HG02884 (cell line): ENCODE results near the gene WDR90.
A peak's percentile ranks its signal among the peaks of the same experiment; 100 is the strongest.

Source experiments
- ATAC-seq: cut with Tn5 transposase; IDR thresholded peaks from one replicate; pipeline ENCODE4 v1.9.1; 2021; ENCODE audit warnings: mild to moderate bottlenecking, moderate library complexity; ENCODE audit not compliant: unreplicated experiment

WDR90 gene

DNA sequence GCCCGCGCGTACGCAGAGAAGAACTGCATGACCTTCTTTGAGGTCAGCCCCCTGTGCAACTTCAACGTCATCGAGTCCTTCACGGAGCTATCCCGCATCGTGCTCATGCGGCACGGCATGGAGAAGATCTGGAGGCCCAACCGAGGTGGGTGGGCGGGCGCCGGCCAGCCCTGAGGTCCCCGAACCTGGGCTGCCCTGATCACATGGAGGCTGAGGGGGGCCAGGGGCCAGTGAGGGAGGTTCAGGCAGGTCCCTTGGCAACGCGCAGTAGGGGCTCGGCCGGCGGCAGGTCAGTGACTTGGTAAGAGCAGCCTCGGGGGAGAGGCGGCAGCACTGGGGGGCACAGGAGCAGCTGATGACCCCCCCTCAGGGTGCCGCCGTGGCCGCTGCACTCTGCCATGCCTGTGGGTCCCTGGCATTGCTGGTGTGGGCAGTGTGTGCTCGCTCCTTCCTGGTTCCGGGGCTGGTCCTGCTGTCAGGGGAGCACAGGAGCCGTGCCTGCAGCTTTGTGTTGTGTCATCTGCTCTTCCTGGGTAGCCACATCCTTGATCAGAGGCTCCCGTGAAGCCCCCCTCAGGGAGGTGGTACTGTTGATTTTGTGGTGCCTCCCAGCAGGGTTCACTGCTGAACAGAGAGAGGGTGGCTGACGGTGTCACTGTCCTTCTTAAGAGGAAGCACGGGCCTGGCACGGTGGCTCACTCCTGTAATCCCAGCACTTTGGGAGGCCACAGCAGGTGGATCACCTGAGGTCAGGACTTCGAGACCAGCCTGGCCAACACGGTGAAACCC, 23.0 kb upstream of the WDR90 start:
- no peak for ATAC-seq

DNA sequence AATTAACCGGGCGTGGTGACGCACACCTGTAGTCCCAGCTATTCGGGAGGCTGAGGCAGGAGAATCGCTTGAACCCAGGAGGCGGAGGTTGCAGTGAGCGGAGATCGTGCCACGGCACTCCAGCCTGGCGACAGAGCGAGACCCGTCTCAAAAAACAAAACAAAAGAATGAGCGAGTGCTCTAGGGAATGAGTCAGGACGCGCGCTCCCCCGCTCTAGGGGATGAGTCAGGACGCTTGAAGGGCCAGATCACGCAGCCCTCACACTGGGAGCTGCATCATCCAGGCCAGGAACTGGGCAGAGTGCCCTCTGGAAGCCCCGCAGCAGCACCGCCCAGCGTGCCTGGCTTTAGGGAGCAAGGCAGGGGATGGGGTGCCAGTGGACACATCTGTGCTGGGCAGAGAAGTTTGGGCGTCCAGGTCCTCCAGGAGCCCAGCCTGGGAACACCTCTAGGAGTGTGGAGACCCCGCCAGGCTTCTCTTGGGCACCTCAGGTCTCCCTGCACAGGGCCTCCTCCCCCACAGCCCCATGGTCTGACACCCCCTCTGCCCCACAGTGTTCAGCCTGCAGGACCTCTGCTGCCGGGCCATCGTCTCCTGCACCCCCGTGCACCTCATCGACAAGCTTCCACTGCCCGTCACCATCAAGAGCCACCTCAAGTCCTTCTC, 22.2 kb upstream of the WDR90 start:
- no peak for ATAC-seq

DNA sequence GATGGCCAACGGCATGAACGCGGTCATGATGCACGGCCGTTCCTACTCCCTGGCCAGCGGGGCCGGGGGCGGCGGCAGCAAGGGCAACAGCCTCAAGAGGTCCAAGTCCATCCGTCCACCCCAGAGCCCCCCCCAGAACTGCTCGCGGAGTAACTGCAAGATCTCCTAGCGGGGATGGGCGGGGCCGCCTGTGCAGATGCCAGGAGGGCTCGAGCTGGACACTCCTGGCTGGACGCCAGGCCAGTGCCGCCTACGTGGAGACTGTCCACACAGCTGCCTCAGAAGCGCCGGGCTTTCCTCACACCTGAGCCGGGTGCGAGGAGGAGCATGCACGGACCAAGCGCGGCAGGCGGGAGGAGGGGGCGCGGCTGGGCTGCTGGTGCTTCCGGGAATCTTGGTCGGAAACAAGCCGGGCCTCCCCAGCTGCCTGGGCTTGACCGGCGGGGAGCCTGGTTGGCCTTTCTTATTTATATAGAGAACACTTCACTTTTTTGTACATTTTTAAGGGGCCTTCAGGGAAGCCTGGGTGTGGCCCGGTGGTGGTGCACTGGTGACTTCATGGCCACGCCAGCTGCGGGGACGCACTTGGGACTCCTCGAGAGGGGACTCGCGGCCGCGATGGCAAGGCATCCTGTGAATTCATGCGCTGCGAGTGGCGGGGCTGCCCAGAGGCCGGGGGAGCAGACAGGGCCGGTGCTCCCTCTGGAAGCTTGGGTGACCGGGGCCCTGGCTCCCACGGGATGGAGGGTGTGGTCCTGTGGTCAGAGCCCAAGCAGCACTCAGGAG, 21.5 kb upstream of the WDR90 start:
- no peak for ATAC-seq

DNA sequence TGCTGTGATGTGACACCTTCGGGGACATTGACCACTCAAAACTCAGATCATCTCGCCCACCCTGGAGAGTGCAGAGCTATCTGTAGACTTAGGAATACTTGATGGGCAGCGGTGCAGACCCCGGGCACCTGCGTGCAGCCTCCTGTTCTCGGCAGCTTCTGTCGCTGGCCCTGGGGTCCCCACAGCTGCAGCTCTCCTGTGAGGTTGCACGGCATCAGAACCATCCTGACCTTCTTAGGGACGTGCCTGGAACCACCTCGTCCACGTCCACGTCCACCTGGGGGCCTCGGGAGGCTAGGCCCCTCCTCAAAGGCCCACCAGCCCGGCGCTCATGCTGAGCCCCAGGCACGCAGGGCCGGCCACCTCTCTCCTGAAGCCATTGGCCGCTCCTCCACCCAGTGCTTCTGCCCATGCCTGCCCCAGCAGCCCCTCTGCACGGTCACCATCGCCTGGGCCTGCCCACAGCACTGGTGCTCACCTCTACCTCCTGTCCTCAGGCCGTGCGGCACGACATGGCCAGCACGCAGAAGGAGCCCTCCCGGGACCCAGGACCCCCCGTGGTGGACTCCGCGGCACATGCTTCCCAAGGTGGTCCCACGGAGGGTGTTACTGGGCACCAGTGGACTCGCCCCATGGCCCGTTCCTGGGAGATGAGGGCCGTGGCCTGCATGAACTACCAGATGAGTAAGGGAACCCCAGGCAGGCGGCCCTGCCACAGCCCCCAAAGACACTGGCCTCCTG, 20.7 kb upstream of the WDR90 start:
- no peak for ATAC-seq

DNA sequence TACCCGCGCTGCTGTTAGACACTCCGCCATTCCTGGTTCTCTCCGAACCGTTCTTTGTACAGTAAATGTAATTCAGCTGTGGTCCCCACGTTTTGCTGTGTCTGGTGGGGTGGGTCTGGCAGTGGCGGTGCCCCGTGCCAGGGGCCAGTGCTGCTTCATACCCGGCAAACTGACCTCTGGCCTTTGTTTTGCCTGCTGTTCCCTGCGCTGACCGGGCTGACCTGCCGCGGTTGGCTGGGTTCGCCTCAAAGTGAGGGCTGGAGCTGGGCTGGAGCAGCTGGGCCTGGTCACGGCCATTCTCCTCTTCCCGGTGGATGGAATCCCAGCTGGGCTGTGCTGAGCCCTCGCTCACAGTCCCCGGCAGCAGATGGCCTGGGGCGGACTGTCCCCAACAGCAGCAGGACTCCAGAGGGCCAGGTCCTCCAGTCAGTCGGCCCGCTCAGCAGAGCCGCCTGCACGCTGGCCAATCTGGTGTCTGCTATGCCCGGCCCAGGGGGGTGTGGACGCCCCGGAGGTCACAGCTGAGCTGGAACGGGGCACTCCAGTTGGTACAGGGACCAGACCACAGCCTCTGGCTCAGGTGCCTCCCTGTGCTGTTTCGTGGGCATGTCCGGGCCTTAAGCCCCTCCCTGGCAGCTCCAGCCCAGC, 19.9 kb upstream of the WDR90 start:
- ATAC-seq = no peak

DNA sequence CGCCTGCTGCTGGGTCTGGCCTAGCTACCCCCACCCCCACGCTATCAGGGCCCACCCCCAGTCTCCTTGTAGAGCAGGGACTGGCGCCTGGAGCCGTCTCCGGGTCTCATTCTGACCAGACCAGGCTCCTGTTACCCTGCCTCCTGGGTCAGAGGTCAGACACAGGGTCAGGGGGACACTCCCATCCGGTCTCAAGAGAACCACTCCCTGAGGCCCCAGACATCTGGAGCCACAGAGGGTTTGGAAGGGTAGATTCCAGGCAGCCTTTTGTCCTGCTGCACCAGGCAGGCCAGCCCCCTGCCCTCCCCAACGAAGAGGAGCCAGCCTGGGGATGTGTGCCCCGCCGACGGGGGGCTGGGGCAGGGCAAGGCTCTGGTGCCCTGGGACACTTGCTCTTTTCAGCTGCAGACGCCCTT, 19.3 kb upstream of the WDR90 start:
- ATAC-seq = no peak

DNA sequence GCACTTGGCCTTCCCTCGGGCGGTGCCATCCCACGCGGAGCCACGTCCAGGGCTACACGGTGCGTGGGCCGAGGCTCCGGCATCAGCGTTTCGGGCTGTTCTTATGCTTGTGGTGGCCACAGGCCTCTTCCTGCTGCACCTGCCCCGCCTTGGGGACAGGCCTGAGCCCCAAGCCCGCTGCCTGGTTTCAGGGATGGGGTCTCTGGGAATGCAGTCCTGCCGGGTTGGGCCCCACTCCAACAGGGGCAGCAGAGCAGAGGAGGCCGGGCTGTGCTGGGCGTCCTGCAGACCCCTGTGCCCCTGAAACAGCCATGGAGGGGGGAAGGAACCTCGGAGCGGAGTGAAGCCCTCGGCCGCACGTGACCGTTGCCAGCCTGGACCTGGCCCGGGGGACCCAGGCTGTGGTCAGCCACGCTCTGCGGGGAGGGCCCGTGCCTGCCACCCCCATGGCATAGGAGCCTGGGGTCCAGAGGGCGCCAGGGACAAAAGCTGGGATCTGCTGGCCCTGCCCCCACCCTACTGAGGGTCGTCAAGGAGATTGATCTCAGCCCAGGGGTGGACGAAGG, 18.8 kb upstream of the WDR90 start:
- ATAC-seq = no peak

DNA sequence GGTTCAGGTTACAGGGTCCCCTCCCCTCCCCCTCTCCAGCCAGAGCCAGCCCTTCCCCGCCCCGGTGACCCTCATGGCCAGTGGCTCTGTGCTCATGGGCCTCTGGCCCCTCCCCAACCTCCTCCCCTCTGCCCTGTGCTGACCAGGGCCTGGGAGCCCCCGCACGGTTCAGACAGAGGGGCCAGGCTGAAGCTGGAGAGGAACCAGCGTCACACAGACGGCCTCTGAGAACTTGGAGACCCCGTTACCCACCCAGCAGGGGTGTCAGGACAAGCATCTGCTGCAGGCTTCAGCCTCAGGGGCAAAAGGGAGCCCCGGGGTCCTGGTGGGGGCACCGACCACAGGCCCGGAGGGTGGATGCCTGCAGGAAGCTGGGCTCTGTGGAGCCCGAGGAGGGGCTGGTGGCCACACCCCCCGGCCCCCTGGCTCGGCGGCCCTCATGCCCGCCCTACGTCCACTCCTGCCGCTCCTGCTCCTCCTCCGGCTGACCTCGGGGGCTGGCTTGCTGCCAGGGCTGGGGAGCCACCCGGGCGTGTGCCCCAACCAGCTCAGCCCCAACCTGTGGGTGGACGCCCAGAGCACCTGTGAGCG, 18.3 kb upstream of the WDR90 start, which contains the start of gene WFIKKN1:
Gene WFIKKN1, plus strand, starts transcription at position 171 of the 591 bp plus-strand sequence. Its CDS starts 269 bp downstream, at position 440.
- no peak for ATAC-seq

DNA sequence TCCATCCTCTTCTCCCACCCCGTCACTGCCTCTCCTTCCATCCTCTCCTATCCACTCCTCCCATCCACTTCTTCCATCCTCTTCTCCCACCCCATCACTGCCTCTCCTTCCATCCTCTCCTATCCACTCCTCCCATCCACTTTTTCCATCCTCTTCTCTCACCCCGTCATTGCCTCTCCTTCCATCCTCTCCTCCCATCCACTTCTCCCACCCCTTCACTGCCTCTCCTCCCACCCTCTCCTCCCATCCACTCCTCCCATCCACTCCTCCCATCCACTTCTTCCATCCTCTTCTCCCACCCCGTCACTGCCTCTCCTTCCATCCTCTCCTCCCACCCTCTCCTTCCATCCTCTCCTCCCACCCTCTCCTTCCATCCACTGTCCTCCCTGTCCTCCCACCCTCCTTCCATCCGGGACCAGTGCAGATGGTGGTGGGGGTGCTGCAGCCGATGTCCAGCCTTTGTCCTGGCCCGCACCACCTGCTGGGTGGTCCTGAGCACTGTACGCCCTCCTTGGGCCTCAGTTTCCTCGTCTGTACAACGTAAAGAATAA, 17.3 kb upstream of the WDR90 start:
- ATAC-seq = no peak

DNA sequence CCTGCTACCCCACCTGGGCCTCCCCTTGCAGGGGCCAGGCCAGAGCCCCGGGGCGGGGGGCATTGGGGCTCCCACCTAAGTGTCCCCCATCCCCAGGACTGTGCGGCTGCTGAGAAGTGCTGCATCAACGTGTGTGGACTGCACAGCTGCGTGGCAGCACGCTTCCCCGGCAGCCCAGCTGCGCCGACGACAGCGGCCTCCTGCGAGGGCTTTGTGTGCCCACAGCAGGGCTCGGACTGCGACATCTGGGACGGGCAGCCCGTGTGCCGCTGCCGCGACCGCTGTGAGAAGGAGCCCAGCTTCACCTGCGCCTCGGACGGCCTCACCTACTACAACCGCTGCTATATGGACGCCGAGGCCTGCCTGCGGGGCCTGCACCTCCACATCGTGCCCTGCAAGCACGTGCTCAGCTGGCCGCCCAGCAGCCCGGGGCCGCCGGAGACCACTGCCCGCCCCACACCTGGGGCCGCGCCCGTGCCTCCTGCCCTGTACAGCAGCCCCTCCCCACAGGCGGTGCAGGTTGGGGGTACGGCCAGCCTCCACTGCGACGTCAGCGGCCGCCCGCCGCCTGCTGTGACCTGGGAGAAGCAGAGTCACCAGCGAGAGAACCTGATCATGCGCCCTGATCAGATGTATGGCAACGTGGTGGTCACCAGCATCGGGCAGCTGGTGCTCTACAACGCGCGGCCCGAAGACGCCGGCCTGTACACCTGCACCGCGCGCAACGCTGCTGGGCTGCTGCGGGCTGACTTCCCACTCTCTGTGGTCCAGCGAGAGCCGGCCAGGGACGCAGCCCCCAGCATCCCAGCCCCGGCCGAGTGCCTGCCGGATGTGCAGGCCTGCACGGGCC, 16.5 kb upstream of the WDR90 start:
- no peak for ATAC-seq

DNA sequence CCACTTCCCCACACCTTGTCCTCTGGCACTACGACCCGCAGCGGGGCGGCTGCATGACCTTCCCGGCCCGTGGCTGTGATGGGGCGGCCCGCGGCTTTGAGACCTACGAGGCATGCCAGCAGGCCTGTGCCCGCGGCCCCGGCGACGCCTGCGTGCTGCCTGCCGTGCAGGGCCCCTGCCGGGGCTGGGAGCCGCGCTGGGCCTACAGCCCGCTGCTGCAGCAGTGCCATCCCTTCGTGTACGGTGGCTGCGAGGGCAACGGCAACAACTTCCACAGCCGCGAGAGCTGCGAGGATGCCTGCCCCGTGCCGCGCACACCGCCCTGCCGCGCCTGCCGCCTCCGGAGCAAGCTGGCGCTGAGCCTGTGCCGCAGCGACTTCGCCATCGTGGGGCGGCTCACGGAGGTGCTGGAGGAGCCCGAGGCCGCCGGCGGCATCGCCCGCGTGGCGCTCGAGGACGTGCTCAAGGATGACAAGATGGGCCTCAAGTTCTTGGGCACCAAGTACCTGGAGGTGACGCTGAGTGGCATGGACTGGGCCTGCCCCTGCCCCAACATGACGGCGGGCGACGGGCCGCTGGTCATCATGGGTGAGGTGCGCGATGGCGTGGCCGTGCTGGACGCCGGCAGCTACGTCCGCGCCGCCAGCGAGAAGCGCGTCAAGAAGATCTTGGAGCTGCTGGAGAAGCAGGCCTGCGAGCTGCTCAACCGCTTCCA, 15.7 kb upstream of the WDR90 start:
- ATAC-seq = no peak

DNA sequence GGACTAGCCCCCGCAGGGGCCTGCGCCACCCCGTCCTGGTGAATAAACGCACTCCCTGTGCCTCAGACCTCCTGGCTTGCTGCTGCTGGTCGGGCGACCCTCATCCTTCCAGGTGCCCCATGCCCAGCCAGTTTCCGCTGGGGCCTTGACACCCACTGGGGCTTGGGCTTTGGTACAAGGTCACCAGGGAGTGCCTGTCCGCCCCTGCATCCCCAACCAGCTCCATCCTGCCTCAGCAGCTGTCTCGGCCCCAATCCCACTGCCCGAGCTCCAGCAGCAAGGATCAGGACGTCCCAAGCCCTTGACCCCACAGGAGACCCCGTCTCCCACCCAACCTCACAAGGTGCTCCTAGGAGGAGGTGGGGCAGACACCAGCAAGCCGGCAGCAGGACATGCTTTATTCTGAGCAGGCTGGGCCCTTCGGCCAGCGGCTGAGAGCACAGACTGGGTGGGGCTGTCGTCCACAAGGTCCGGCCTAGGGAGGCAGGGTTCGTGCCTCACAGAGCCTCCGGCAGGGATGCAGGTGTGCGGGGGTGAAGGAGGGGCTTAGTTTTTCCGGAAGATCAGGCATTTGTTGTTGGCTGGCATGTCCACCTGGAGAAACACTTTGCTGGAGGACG, 15.0 kb upstream of the WDR90 start:
- no peak for ATAC-seq

DNA sequence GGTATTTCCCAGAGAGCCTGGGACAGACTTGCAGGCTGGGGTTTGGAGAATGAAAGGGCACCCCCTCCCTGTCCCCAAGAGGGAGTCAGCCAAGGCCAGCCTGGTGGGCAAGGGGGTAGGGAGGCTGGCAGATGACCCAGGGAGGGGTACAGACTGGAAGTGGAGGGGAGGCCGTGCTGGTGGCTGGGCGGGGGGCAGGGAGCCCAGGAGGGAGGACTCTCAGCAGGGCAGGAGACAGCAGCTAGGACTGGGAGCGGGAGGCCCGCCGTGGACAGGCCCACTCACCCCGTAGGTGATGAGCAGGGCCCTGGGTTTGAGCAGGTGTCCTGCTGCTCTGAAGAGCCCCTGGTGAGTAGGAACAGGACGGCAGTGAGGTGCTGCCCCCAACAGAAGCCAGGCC, 14.2 kb upstream of the WDR90 start:
- ATAC-seq = no peak

DNA sequence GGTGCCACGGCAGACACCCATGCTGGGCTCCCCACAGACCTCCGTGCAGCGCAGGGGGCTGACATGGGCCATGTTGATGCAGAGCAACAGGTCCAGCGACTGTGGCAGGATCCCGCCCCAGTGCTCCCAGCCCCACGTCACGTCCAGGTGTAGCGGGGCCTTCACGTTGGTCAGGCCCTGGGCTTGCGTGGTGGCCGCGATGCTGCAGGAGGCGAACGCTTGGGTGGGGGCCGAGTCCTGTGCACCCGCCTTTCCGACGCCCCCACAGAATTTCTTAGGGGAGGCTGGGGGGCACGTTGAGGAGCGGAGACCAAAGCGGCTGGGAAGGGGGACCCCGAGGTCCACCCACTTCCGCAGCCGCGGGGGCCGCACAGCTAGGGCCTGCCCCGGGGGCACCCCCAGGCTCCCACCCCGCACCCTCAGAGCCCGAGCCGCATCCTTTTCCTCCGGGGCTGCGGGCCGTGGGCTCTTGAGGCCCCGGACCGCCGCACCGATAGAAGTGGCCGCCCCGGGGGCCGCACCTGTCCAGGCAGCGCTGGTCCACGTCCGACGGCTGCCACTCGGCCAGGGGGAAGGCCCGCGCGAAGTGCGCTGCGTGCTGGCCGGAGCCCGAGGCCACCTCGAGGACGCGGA, 13.5 kb upstream of the WDR90 start:
- ATAC-seq = peak; percentile 3

DNA sequence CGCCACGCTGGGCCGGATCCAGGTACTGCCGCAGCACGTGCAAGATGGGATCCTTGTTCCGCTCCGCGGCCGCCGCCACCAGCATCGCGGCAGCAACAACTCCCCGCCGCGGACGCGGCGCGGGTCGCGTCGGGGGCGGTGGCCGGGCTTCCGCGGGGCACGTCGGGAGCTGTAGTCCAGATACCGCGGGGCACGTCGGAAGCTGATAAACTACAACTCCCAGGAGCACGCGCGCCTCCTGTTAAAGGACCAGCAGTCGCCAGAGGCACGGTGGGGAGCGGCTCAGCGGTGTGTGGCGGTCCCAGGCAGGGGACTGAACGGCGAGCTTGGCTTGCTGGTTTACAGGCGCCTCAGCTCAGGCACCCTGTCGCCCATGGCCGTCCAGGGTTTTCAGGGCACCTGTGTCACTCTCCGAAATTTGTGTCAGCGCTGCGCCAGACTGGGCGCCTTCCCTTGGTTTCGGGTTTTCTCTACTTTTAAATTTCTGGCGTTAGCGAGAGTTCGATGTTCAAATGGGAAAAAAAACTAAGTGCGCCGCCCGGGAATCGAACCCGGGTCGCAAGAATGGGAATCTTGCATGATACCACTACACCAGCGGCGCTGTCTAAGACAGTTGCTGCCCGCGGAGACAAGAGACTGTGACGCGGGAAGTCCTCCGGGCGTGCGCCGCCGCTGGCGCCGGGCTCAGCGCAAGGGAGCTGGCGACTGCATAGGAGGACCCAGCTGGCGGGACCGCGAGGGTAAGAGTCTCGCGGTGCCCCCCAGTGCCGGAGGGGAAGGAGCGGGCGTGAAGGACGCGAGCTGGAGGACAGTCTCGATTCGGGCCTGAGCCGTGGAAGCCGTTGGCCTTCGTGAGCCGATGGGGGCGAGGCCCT, 12.7 kb upstream of the WDR90 start, which contains the start of gene METTL26:
Gene METTL26, minus strand, starts transcription at position 100 of the 875 bp plus-strand sequence. Its CDS starts 15 bp downstream, at position 85.
- peak; percentile 56 for ATAC-seq
